Gastroesophageal sphincter (tissue), 4 donors: ENCODE results near the gene IRF5. TPM values are rescaled to one million over a fixed set of nuclear protein-coding genes. Genes with fewer than 3 reads are reported as not detected.

ENCODE experiments used
- ATAC-seq: fragments of 150-250 bp; one replicate; pipeline ENCODE4 v1.9.1; 2016; ENCODE audit warnings: mild to moderate bottlenecking, moderate library complexity
- H3K27ac ChIP-seq, 4 donors: fragments of 200-600 bp; sonication (generic) in 3 of 4; 1 replicate in 3 of 4; 2 replicates in 1 of 4; pipeline ENCODE4 v1.5.1; 2016 to 2019
- H3K27me3 ChIP-seq: fragments of 200-600 bp; sonication (generic); one replicate; pipeline ENCODE4 v1.5.1; 2019
- H3K36me3 ChIP-seq, 2 donors: fragments of 200-600 bp; sonication (generic); one replicate each; pipeline ENCODE4 v1.5.1; 2019; ENCODE audit warnings: control low read depth in 1 of 2
- H3K4me1 ChIP-seq, 3 donors: fragments of 200-600 bp; sonication (generic); 1 replicate in 2 of 3; 2 replicates in 1 of 3; pipeline ENCODE4 v1.5.1; 2016 to 2019; ENCODE audit warnings: control low read depth in 2 of 3
- H3K4me3 ChIP-seq, 2 donors: fragments of 200-600 bp; sonication (generic); one replicate each; pipeline ENCODE4 v1.5.1; 2019; ENCODE audit warnings: mild to moderate bottlenecking in 1 of 2, moderate library complexity in 1 of 2
- H3K9me3 ChIP-seq, 3 donors: fragments of 200-600 bp; sonication (generic); one replicate each; pipeline ENCODE4 v1.5.1; 2017 to 2019; ENCODE audit warnings: control low read depth in 2 of 3
- CTCF ChIP-seq, 4 experiments: fragments of 200-600 bp in 2 of 4; fragments of 450-650 bp in 2 of 4; sonication (generic) in 1 of 4; IDR thresholded peaks; one replicate each; pipeline ENCODE4 v1.5.1; 2017 to 2019; ENCODE audit warnings: antibody characterized with exemption in 4 of 4, mild to moderate bottlenecking in 2 of 4, moderate library complexity in 2 of 4
- EP300 ChIP-seq: sonication (generic); formaldehyde crosslinking; IDR thresholded peaks from one replicate; pipeline ENCODE4 v1.6.1; 2017; ENCODE audit warnings: antibody characterized with exemption, mild to moderate bottlenecking
- POLR2A ChIP-seq, 2 donors: fragments of 450-650 bp; IDR thresholded peaks; one replicate each; pipeline ENCODE4 v1.6.1; 2017; ENCODE audit warnings: antibody characterized with exemption in 2 of 2, mild to moderate bottlenecking in 2 of 2, moderate library complexity in 1 of 2
- POLR2AphosphoS5 ChIP-seq: sonication (generic); formaldehyde crosslinking; IDR thresholded peaks from one replicate; pipeline ENCODE4 v1.6.1; 2017; ENCODE audit warnings: antibody characterized with exemption
- WGBS, 2 donors: methylation state at CpG; one replicate each; pipeline ENCODE4 v1.1.5; 2018; ENCODE audit warnings: low coverage in 1 of 2; 5-methylcytosine and 5-hydroxymethylcytosine counted together
- total RNA-seq, 4 donors: library from RNA; depleted of rRNA; stranded (reverse); fragments of >200 nt; gene quantifications; one replicate each; pipeline ENCODE4 v1.1.0, GENCODE V29; 2016

Gene IRF5
- total RNA-seq, 4 donors from 2014 or later: 6.6 to 10.1 (median 8.2) TPM

- WGBS, 2 donors: 39% methylated on average over 5 of the region's 5 CpGs; no CpG with 5 or more reads in 1 of the 2 donors
- Histone ChIP-seq H3K9me3 (no peaks in the 10 kb centered on the region), H3K27ac (no peak overlapping the region), H3K4me3 (no peak overlapping the region), H3K4me1 (no peaks in the 10 kb centered on the region), H3K36me3 (peaks cover 4 to 60% of the 10 kb centered on the region in 2 donors), H3K27me3 (no peaks in the 10 kb centered on the region)
- ATAC-seq: no peak
- TF ChIP-seq CTCF (IDR thresholded peaks at IDR 0.05) (no peak), POLR2AphosphoS5 (no peak)
Measured at GRCh38 chr7:128951296-128951695, 13.6 kb downstream of the IRF5 start.

- peaks cover 4 to 82% of the 10 kb centered on the region in 2 donors for H3K36me3 ChIP-seq
- ATAC-seq: no peak
- no peaks in the 10 kb centered on the region for H3K4me1 ChIP-seq
- H3K27ac ChIP-seq: no peak overlapping the region
- WGBS, 2 donors: 68 to 100% methylated on average over 1 to 2 of the region's 2 CpGs
- no peaks in the 10 kb centered on the region for H3K9me3 ChIP-seq
- no peak overlapping the region for H3K4me3 ChIP-seq
- H3K27me3 ChIP-seq: no peaks in the 10 kb centered on the region
- no peak for TF ChIP-seq EP300
- TF ChIP-seq POLR2AphosphoS5: no peak
- no peak for TF ChIP-seq POLR2A (IDR thresholded peaks at IDR 0.05)
- TF ChIP-seq CTCF (IDR thresholded peaks at IDR 0.05): no peak
Measured at GRCh38 chr7:128954150-128954549, 16.4 kb downstream of the IRF5 start.

GRCh38 chr7:128954830-128955802 is 17.4 kb downstream of the IRF5 start:
- peaks cover 4 to 92% of the 10 kb centered on the region in 2 donors for H3K36me3 ChIP-seq
- TF ChIP-seq POLR2AphosphoS5 (no peak), POLR2A (IDR thresholded peaks at IDR 0.05) (no peak), CTCF (IDR thresholded peaks at IDR 0.05) (no peak), EP300 (no peak)
- 62 to 73% methylated on average over 13 to 15 of the region's 15 CpGs for WGBS, 2 donors
- ATAC-seq: no peak
- no peak overlapping the region for H3K27ac ChIP-seq
- H3K4me3 ChIP-seq: no peak overlapping the region
- no peaks in the 10 kb centered on the region for H3K4me1 ChIP-seq
- no peaks in the 10 kb centered on the region for H3K27me3 ChIP-seq
- H3K9me3 ChIP-seq: no peaks in the 10 kb centered on the region

GRCh38 chr7:128955981-128956380 is 18.3 kb downstream of the IRF5 start:
- Histone ChIP-seq H3K9me3 (no peaks in the 10 kb centered on the region), H3K27me3 (no peaks in the 10 kb centered on the region), H3K27ac (no peak overlapping the region), H3K4me1 (no peaks in the 10 kb centered on the region), H3K4me3 (no peak overlapping the region), H3K36me3 (peaks cover 4 to 94% of the 10 kb centered on the region in 2 donors)
- ATAC-seq: no peak
- TF ChIP-seq POLR2A (IDR thresholded peaks at IDR 0.05) (no peak), CTCF (IDR thresholded peaks at IDR 0.05) (no peak), POLR2AphosphoS5 (no peak), EP300 (no peak)

GRCh38 chr7:128959296-128959695 is 21.6 kb downstream of the IRF5 start:
- WGBS, 2 donors: 100% methylated on average over 1 to 4 of the region's 4 CpGs

More at GRCh38 chr7:128959296-128959695, 21.6 kb downstream of the IRF5 start:
- Histone ChIP-seq H3K36me3 (peaks cover 0 to 94% of the 10 kb centered on the region in 2 donors), H3K9me3 (no peaks in the 10 kb centered on the region), H3K27me3 (no peaks in the 10 kb centered on the region), H3K4me1 (peaks cover 0 to 6% (median 0%) of the 10 kb centered on the region in 3 donors), H3K4me3 (no peak overlapping the region), H3K27ac (no peak overlapping the region)
- TF ChIP-seq POLR2A (IDR thresholded peaks at IDR 0.05) (no peak), CTCF (IDR thresholded peaks at IDR 0.05) (no peak), POLR2AphosphoS5 (no peak), EP300 (no peak)
- no peak for ATAC-seq
